ENCODE data around the gene CYTH1.

DNA sequence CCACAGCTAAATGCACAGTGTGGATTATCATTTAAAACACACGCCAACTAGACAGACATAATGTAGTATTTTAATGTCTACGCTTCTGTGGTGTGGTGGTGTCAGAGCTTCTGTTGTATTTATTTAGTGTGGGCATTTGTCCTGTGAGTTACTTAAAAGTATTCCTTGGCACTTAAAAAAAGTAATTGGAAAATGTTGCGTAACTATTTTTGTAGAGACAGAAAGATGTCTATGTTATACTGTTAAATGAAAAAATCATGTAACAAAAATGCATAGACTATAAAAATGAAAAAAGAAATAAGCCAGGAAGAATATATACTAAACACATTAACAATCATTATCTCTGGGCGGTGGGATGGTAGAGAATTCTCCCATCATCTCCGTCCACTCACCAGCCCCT is 39.2 kb downstream of the CYTH1 start:
- TF ChIP-seq NR2F2 (IDR thresholded peaks at IDR 0.05): no peak
- TF ChIP-seq TAF1 (conservative IDR thresholded peaks at IDR 0.05): no peak
- TF ChIP-seq CTCF (IDR thresholded peaks at IDR 0.05; ENCODE audit: low read depth, low read length, missing input control): no peak
- no peak for TF ChIP-seq REST (IDR thresholded peaks at IDR 0.05)
- TF ChIP-seq ATF3 (IDR thresholded peaks at IDR 0.05): no peak
